Sigmoid colon (tissue), 4 donors: ENCODE data around the gene MRAS.

Experiments
- CTCF ChIP-seq, 4 experiments: fragments of 450-650 bp in 3 of 4; fragments of 200-600 bp in 1 of 4; IDR thresholded peaks; one replicate each; pipeline ENCODE4 v1.5.1; 2016 to 2019; ENCODE audit warnings: antibody characterized with exemption in 4 of 4, mild to moderate bottlenecking in 3 of 4, moderate library complexity in 2 of 4
- POLR2AphosphoS5 ChIP-seq, 4 donors: sonication (generic); formaldehyde crosslinking; IDR thresholded peaks; one replicate each; pipeline ENCODE4 v1.6.1; 2017; ENCODE audit warnings: antibody characterized with exemption in 4 of 4

GRCh38 chr3:138334608-138335007 lies 13.8 kb upstream of the MRAS start:
- TF ChIP-seq CTCF (IDR thresholded peaks at IDR 0.05) (no peak), POLR2AphosphoS5 (IDR thresholded peaks at IDR 0.05) (no peak)
